Measurements from ENCODE around the gene ITIH4.

Gene ITIH4

DNA sequence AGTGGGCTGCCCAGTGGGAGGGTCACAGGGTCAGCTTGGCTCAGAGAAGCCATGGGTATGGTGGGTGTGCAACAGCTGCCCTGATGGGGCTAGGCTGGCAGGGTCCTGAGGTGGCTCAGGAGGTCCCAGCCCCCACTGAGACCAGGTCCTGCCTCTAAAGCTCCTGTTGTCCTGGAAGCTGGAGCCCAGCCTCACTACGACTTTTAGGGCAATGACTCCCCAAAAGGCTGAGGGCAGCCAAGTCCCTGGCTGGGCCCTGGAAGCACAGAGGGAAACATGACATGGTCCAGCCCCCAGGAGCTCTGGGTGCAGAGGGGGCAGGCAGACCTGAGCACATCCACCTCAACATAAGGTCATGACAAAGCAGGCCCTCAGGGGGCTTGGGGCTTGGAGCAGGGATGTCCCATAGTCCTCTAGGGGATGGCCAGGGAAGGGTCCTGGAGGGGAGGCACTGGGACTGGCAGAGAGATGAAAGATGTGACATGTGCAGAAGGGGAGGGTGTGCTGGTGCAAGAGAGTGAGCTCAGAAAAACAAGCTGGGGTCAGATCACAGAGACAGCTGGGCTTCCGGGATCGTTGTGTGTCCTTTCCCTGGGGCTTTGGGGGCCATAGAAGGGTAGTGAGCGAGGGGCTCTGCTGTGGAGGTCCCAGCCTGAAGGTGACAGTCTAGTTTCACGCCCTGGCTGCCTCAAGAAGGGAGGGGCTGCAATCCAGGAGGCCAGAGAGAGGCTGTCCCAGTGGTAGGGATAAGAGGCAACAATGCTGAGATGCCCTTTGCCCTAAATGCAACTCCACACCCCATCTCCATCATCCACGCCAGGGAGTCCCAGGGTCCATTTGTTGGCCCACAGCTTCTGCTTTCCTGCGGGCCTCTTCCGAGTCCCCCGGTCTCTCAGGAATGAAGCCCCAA lies 36.5 kb downstream of the ITIH4 start:
- TF ChIP-seq, protein P1, sequence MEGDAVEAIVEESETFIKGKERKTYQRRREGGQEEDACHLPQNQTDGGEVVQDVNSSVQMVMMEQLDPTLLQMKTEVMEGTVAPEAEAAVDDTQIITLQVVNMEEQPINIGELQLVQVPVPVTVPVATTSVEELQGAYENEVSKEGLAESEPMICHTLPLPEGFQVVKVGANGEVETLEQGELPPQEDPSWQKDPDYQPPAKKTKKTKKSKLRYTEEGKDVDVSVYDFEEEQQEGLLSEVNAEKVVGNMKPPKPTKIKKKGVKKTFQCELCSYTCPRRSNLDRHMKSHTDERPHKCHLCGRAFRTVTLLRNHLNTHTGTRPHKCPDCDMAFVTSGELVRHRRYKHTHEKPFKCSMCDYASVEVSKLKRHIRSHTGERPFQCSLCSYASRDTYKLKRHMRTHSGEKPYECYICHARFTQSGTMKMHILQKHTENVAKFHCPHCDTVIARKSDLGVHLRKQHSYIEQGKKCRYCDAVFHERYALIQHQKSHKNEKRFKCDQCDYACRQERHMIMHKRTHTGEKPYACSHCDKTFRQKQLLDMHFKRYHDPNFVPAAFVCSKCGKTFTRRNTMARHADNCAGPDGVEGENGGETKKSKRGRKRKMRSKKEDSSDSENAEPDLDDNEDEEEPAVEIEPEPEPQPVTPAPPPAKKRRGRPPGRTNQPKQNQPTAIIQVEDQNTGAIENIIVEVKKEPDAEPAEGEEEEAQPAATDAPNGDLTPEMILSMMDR (IDR thresholded peaks at IDR 0.05; ENCODE audit: extremely low read depth, missing control alignments) = no peak

DNA sequence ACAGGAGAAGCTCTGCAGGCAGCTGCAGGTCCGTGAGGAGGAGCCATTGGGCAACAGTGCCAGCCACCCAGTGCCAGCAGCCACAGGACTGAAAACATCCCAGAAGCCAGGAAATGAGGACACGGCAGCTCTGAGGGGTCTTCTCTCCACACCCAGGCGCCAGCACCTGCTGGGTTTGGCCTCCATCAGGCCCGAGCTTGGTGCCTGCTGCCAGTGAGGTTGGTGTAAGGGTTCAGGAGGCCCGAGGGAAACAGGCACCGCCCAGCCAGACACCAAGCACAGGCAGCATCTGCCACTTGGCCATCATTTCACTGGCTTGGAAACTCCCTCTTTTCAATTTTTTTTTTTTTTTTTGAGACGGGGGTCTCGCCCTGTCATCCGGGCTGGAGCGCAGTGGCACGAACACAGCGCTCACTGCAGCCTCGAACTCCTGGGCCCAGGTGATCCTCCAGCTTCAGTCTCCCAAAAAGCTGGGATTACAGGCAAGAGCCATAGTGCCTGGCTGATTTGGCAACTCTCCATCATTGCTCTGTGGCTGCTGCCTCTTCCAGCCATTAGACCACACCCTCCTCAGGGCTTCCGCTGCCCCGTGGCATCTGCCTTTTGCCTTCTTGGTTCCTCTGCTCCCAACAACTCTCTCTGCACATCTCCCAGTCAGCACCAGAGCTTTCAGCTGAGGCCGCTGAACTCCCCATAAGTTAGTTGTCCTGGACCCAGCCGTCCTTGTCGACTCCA lies 37.3 kb downstream of the ITIH4 start:
- TF ChIP-seq, protein P1 (IDR thresholded peaks at IDR 0.05; ENCODE audit: extremely low read depth, missing control alignments) = no peak

More for the DNA sequence above, 36.5 kb downstream of the ITIH4 start:
- no peak for DNase-seq (ENCODE audit: low spot score)

DNA sequence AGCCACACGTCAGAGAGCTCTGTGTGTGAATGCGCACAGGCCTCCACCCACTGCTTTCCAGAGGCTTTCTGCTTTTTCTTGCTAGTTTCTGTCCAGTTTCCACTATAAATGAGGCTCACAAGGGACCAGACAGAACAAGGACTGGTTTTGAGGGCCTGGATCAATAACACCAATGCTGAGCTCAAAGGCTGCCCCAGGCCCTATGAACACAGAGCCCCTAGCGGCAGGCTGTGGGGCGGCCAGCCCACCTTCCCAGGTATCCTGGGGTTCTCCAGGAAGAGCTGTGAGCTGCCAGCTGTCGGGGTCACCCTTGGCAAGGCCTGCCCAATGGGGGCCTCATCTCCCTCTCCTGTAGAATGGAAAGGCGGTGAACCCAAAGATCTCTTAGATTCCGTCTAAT lies 38.1 kb downstream of the ITIH4 start:
- DNase-seq (ENCODE audit: low spot score) = no peak
- TF ChIP-seq, protein P1 (IDR thresholded peaks at IDR 0.05; ENCODE audit: extremely low read depth, missing control alignments) = no peak

More for the DNA sequence above, 37.3 kb downstream of the ITIH4 start:
- no peak for DNase-seq (ENCODE audit: low spot score)

DNA sequence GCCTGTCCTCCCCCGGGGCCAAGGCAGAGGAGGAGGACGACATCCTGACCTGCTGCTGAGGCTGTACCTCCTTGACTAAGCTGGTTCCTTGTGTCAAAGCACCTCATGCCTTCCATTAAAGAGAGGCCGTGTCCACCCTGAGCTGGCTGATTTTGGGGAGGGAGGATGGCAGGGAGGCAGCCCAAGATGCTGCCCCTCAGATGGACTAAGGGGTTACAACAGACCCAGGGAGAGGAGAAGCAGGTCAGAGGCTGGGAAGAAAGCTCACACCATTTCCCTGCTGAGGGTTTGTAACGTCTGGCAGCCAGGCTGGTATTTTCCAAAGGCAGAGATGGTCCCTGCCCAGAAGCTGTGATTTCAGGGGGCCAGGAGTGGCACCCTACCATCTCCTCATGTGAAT lies 38.5 kb downstream of the ITIH4 start:
- no peak for DNase-seq (ENCODE audit: low spot score)
- TF ChIP-seq, protein P1 (IDR thresholded peaks at IDR 0.05; ENCODE audit: extremely low read depth, missing control alignments) = no peak

DNA sequence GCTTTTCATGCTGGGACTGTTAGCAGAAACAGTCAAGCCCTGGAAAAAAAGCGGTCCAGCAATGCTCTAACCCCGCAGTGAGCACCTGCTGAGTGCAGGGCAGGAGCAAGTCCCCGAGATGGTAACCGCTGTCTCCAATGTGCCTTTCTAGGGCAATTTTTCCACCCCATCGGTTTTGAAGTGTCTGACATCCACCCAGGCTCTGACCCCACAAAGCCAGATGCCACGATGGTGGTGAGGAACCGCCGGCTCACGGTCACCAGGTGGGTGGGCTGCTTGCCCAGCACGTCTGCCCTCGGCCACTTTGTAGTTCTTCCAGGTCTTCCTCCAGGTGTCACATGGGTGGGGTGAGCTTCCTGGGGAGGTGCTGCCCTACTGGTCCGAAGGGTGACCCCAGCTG lies 39.1 kb downstream of the ITIH4 start:
- DNase-seq (ENCODE audit: low spot score) = no peak
- TF ChIP-seq, protein P1 (IDR thresholded peaks at IDR 0.05; ENCODE audit: extremely low read depth, missing control alignments) = no peak

DNA sequence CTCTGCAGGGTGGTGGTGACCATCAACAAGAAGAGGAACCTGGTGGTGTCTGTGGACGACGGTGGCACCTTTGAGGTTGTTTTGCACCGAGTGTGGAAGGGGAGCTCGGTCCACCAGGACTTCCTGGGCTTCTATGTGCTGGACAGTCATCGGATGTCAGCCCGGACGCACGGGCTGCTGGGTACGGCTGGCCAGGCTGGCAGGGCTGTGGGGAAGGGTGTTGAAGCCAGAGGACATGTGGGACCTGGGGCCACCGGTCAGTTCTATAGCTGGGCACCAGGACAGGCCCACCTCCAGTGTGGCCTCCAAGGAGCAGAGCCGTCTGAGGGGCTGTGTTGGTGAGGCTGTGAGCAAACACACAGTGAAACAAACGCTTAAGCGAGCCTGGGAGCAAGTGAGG lies 39.7 kb downstream of the ITIH4 start:
- DNase-seq (ENCODE audit: low spot score) = no peak
- TF ChIP-seq, protein P1 (IDR thresholded peaks at IDR 0.05; ENCODE audit: extremely low read depth, missing control alignments) = no peak

DNA sequence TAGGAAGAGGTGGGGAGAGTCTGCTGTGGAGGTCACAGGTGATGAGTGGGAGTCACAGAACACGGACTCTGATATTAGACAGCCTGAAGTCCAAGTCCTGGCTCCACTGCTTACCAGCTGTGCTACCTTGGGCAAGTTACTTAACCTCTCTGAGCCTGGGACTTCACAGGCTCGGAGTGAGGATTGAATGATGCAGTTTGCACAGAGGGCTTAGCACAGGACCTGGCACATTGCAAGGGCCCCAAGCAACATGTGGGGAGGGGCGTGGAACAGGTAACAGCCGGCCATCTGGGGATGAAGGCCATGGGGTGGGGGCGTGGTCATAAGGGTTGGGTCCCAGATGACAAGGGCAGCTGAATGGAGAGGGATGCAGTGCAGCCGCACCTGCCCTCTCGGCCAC lies 40.1 kb downstream of the ITIH4 start:
- TF ChIP-seq, protein P1 (IDR thresholded peaks at IDR 0.05; ENCODE audit: extremely low read depth, missing control alignments) = no peak

More for the DNA sequence above, 40.1 kb downstream of the ITIH4 start:
- no peak for DNase-seq (ENCODE audit: low spot score)
